ENCODE data around the gene SKOR2.
"Not testable (repeated sequence)": the region's sequence is repeated elsewhere in the genome, so short reads cannot be mapped to it uniquely, and the experiment has no call there.

The SKOR2 gene

DNA sequence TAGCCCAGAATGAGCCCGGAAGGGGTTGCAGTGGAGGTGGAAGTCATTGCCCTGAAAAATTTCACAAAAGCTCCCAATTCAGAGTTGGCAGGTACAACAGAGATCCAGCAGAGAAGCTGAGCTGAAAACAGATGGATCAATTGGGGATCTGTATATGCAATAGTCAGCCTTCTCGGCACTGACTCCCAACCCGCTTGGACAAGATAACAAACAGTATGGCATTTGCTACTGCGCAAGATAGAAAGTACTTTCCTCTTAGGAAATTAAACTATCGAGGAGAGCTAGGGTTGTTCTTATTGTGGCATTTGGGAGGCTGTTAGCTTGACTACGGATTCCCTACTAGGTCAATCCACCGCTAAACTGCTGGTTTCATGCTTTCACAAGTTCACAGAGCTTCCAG, 63.7 kb downstream of the SKOR2 start:
- Histone ChIP-seq H3K4me3 (ENCODE audit: low read length) (no peak overlapping the region), H3K79me2 (ENCODE audit: low read length) (no peaks in the 10 kb centered on the region), H3K9ac (ENCODE audit: low read length) (no peak overlapping the region), H3K4me2 (ENCODE audit: low read length) (no peak overlapping the region), H3K36me3 (replicated peaks; ENCODE audit: low read depth, low read length) (peaks cover 7% of the 10 kb centered on the region), H4K20me1 (ENCODE audit: insufficient read depth, low read length) (no peaks in the 10 kb centered on the region), H3K9me3 (ENCODE audit: insufficient read depth, low read length) (peaks cover 35% of the 10 kb centered on the region), H3K27me3 (ENCODE audit: low read depth, low read length) (peaks cover 6% of the 10 kb centered on the region; the same call in 1 of the 2 replicates), H2AFZ (ENCODE audit: low read depth, low read length) (no peak overlapping the region), H3K27ac (ENCODE audit: low read length) (no peak overlapping the region), H3K4me1 (ENCODE audit: low read length) (no peaks in the 10 kb centered on the region)
- no peak for TF ChIP-seq EZH2phosphoT487 (IDR thresholded peaks at IDR 0.05; ENCODE audit: low read depth)
- TF ChIP-seq, protein P1, sequence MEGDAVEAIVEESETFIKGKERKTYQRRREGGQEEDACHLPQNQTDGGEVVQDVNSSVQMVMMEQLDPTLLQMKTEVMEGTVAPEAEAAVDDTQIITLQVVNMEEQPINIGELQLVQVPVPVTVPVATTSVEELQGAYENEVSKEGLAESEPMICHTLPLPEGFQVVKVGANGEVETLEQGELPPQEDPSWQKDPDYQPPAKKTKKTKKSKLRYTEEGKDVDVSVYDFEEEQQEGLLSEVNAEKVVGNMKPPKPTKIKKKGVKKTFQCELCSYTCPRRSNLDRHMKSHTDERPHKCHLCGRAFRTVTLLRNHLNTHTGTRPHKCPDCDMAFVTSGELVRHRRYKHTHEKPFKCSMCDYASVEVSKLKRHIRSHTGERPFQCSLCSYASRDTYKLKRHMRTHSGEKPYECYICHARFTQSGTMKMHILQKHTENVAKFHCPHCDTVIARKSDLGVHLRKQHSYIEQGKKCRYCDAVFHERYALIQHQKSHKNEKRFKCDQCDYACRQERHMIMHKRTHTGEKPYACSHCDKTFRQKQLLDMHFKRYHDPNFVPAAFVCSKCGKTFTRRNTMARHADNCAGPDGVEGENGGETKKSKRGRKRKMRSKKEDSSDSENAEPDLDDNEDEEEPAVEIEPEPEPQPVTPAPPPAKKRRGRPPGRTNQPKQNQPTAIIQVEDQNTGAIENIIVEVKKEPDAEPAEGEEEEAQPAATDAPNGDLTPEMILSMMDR (IDR thresholded peaks at IDR 0.05; ENCODE audit: low read depth, low read length) = no peak

DNA sequence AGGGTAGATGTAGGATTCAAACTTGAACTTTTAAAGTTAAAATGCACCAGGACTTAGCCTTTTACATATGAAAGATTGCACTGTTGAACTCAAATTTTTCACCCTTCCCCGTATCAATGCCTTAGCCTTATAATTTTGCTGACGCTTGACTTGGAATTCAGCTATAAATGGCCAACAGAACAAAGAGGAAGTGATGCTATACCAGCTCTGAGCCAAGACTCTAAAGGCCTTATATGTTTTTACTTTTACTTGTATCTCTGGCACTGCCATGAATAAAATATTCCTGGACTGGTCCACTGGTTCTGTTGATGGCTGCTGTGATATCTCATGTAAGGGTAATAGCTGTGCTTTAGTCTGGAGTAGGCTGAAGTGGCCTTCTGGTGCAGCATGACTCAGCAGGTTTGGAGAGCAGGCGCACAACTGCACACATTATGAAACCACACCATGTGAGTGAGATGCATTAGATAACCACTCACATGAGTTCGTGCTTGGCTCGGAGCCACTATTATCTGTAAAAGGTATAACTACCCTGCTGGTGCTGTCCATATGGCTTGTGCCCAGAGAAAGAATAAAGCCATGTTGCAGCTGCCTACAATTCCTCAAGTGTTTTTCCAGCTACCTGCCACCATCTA, 66.9 kb downstream of the SKOR2 start:
- TF ChIP-seq EZH2phosphoT487 (IDR thresholded peaks at IDR 0.05; ENCODE audit: low read depth) = no peak
- TF ChIP-seq, protein P1 (IDR thresholded peaks at IDR 0.05; ENCODE audit: low read depth, low read length) = no peak
- 0 out of 2 replicates have a peak, but pooled peaks cover 4% of the 10 kb centered on the region for H4K20me1 ChIP-seq (ENCODE audit: insufficient read depth, low read length)
- no peak overlapping the region for H3K4me3 ChIP-seq (ENCODE audit: low read length)
- H2AFZ ChIP-seq (ENCODE audit: low read depth, low read length) = no peak overlapping the region
- no peak overlapping the region for H3K4me2 ChIP-seq (ENCODE audit: low read length)
- no peaks in the 10 kb centered on the region for H3K79me2 ChIP-seq (ENCODE audit: low read length)
- H3K27me3 ChIP-seq (ENCODE audit: low read depth, low read length) = peaks cover 6% of the 10 kb centered on the region; the same call in 1 of the 2 replicates
- H3K36me3 ChIP-seq (replicated peaks; ENCODE audit: low read depth, low read length) = peaks cover 7% of the 10 kb centered on the region
- peaks cover 12% of the 10 kb centered on the region for H3K4me1 ChIP-seq (ENCODE audit: low read length)
- H3K9me3 ChIP-seq (ENCODE audit: insufficient read depth, low read length) = peaks cover 35% of the 10 kb centered on the region
- no peak overlapping the region for H3K27ac ChIP-seq (ENCODE audit: low read length)
- H3K9ac ChIP-seq (ENCODE audit: low read length) = no peak overlapping the region

DNA sequence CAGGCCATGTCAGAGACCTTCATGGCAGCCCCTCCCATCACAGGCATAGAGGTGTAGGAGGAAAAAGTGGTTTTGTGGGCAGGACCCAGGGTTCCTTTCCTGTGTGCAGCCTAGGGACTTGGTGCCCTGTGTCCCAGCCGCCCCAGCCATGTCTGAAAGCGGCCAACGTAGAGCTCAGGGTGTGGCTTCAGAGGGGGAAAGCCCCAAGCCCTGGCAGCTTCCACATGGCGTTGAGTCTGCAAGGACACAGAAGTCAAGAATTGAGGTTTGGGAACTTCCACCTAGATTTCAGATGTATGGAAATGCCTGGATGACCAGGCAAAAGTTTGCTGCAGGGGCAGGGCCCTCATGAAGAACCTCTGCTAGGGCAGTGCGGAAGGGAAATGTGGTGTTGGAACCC, 69.3 kb downstream of the SKOR2 start:
- H4K20me1 ChIP-seq (ENCODE audit: insufficient read depth, low read length); H3K27me3 ChIP-seq (ENCODE audit: low read depth, low read length); H3K4me2 ChIP-seq (ENCODE audit: low read length); H3K36me3 ChIP-seq (replicated peaks; ENCODE audit: low read depth, low read length); H3K27ac ChIP-seq (ENCODE audit: low read length); H3K9ac ChIP-seq (ENCODE audit: low read length); H2AFZ ChIP-seq (ENCODE audit: low read depth, low read length); H3K4me3 ChIP-seq (ENCODE audit: low read length); H3K79me2 ChIP-seq (ENCODE audit: low read length): not testable (repeated sequence)
- H3K9me3 ChIP-seq (ENCODE audit: insufficient read depth, low read length) = peaks cover 34% of the 10 kb centered on the region
- peaks cover 12% of the 10 kb centered on the region for H3K4me1 ChIP-seq (ENCODE audit: low read length)

DNA sequence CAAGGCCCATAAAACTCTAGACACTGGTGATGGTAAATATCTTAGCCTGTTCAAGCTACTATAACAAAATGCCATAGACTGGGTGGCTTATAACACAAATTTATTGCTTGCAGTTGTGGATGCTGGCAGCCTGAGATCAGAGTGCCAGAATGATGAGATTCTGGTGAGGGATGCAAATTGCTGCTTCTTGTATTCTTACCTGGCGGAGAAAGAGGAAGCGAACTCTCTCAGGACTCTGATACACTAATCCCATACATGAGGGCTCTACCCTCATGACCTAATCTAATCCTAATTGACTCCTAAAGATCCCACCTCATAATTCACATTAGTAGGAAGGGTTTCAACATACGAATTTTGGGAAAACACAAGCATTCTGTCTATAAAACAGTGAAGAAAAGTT, 70.7 kb downstream of the SKOR2 start:
- Histone ChIP-seq H3K27me3 (ENCODE audit: low read depth, low read length) (no peaks in the 10 kb centered on the region), H2AFZ (ENCODE audit: low read depth, low read length) (no peak overlapping the region), H3K9ac (ENCODE audit: low read length) (no peak overlapping the region), H3K9me3 (ENCODE audit: insufficient read depth, low read length) (peaks cover 24% of the 10 kb centered on the region), H3K4me2 (ENCODE audit: low read length) (no peak overlapping the region), H3K4me3 (ENCODE audit: low read length) (no peak overlapping the region), H3K36me3 (replicated peaks; ENCODE audit: low read depth, low read length) (peaks cover 7% of the 10 kb centered on the region), H3K79me2 (ENCODE audit: low read length) (peaks cover 4% of the 10 kb centered on the region), H4K20me1 (ENCODE audit: insufficient read depth, low read length) (0 out of 2 replicates have a peak, but pooled peaks cover 4% of the 10 kb centered on the region), H3K4me1 (ENCODE audit: low read length) (peaks cover 12% of the 10 kb centered on the region), H3K27ac (ENCODE audit: low read length) (no peak overlapping the region)
- TF ChIP-seq EZH2phosphoT487 (IDR thresholded peaks at IDR 0.05; ENCODE audit: low read depth) = no peak
- TF ChIP-seq, protein P1 (IDR thresholded peaks at IDR 0.05; ENCODE audit: low read depth, low read length) = no peak
